Measurements from ENCODE around the gene CENPP.

CENPP gene

GRCh38 chr9:92607773-92608172 lies 282.0 kb downstream of the CENPP start:
- TF ChIP-seq ZNF274 (IDR thresholded peaks at IDR 0.05; ENCODE audit: low read depth, low read length): no peak
- H3K4me3 ChIP-seq (ENCODE audit: low read length): no peak overlapping the region

GRCh38 chr9:92608241-92608908 lies 282.6 kb downstream of the CENPP start:
- TF ChIP-seq ZNF274 (IDR thresholded peaks at IDR 0.05; ENCODE audit: low read depth, low read length): no peak
- no peak overlapping the region for H3K4me3 ChIP-seq (ENCODE audit: low read length)

GRCh38 chr9:92608909-92609445 lies 283.2 kb downstream of the CENPP start:
- H3K4me3 ChIP-seq (ENCODE audit: low read length): no peak overlapping the region
- no peak for TF ChIP-seq ZNF274 (IDR thresholded peaks at IDR 0.05; ENCODE audit: low read depth, low read length)

- no peak overlapping the region for H3K4me3 ChIP-seq (ENCODE audit: low read length)
- no peak for TF ChIP-seq ZNF274 (IDR thresholded peaks at IDR 0.05; ENCODE audit: low read depth, low read length)
Observed at GRCh38 chr9:92610470-92611420, 285.0 kb downstream of the CENPP start.

DNA sequence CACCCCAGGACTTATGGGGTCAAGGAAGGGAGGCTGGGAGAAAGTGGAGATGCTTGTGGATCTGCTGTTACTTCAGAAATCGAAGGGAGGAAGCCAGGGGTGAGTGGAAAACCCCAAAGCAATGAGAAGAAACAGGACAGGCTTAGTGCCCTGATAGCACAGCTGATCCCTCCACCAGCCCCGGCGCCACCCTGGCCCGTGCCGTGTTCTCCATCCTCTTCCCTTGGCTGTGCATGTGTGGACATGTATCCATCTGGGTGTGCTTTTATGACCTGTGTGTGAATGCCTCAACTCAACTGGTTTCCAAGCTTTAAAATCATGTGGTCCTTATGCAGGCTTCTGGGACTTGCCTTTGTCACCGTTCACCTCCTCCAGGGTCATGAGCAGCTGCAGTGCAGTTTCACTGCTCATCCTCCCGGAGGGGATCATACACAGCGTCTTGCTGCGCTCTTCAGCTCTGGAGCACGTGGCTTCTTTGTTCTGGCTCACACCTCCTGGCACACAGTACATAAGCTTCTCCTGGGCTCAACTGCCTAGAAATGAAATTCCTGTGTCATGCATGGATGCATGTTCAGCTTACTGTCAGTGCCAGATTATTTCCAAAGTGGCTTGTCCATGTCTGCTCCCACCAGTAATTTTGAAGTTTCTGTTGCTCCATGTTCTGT lies 286.0 kb downstream of the CENPP start:
- no peak for TF ChIP-seq ZNF274 (IDR thresholded peaks at IDR 0.05; ENCODE audit: low read depth, low read length)

GRCh38 chr9:92612292-92612691 lies 286.5 kb downstream of the CENPP start:
- no peak overlapping the region for H3K4me3 ChIP-seq (ENCODE audit: low read length)
- no peak for TF ChIP-seq ZNF274 (IDR thresholded peaks at IDR 0.05; ENCODE audit: low read depth, low read length)

More for the DNA sequence above, 286.0 kb downstream of the CENPP start:
- H3K4me3 ChIP-seq (ENCODE audit: low read length): no peak overlapping the region

DNA sequence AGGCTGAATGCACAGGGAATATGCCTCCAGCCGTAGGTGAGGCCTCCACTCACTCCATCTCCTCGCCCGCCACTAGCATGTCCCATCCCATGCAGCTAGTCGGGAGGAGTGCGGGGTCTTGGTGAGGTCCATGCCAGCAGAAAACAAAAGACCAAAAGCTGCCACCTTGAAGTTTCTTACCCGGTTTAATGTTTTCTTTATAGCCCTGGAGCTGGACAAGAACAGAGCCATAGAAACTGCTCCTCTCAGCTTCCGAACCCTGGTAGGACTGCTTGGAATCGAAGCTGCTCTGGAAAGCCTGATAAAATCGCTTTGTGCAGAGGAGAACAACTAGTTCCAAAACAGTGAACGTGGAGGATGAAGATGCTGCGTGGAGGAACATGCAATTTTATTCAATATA lies 287.1 kb downstream of the CENPP start:
- no peak for TF ChIP-seq ZNF274 (IDR thresholded peaks at IDR 0.05; ENCODE audit: low read depth, low read length)
- no peak overlapping the region for H3K4me3 ChIP-seq (ENCODE audit: low read length)

GRCh38 chr9:92613268-92614122 lies 287.7 kb downstream of the CENPP start:
- TF ChIP-seq ZNF274 (IDR thresholded peaks at IDR 0.05; ENCODE audit: low read depth, low read length): no peak
- H3K4me3 ChIP-seq (ENCODE audit: low read length): no peak overlapping the region

DNA sequence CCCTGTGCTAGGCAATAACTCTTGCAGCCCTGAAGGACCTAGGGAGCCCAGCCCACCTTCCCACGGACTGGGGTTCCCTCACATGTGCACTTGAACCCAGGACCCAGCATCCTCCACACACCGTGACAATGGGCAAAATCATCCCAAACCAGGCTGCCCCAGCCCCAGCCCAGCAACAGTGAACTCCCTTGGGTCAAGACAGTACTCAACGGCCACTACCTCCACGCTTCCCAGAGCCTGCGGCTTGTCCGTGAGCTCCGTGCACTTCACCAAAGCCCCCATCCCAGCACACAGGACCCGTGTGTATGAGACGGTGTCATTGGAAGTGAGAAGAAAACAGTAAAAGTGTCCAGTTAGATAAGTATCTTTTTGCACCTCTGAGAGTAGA lies 288.4 kb downstream of the CENPP start:
- no peak for TF ChIP-seq ZNF274 (IDR thresholded peaks at IDR 0.05; ENCODE audit: low read depth, low read length)
- no peak overlapping the region for H3K4me3 ChIP-seq (ENCODE audit: low read length)

DNA sequence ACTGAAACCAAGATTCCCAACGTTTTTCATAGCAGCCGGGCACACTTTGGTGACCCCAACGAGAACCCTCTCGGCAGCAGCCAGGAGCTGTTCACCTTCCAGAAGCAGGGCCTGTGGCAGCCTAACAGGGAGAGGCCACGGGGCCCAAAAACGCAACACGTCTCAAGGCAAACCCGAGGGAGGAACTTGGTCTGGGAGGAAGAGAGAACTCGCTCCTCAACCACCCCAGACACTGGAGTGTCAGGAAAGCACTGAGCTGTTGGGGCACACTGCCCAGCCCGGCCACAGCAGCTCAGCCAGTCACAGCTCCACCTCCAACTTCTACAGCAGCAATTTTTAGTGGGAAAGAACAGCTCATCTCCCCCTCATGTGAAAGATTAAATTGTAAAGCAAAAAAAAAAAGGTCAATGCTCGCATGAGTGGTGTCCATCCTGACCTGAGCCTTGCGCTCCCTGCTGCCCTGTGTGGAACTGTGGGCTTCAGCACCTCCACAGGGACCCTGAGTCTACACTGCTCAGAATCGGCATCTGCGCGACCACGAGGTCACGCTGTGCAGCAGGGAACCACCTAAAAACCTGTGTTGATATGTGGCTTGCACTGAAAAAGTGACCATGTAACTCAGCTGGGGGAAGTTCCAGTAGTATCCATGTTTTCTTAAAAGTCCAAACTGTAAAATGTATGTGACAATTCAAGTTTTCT lies 289.2 kb downstream of the CENPP start:
- no peak for TF ChIP-seq ZNF274 (IDR thresholded peaks at IDR 0.05; ENCODE audit: low read depth, low read length)
- no peak overlapping the region for H3K4me3 ChIP-seq (ENCODE audit: low read length)

DNA sequence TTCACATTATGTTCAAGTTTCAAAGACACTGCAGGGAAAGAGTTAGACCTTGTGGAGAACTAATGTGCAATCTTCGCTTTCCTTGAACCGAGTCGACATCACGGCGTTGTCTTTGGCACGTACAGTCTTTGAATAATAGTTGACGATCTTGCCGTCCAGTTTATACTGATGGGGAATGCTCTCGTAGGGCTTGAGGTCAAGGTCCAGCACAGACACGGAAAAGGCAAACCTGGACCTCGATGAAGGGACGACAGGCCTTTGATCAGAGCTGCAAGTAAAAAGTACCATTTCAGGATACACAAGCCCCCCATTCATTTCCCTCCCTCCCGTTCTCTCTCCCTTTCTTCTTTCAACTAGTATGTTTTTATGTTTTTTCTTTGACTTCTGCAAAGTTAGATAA lies 290.0 kb downstream of the CENPP start:
- TF ChIP-seq ZNF274 (IDR thresholded peaks at IDR 0.05; ENCODE audit: low read depth, low read length): no peak
- H3K4me3 ChIP-seq (ENCODE audit: low read length): no peak overlapping the region

- no peak overlapping the region for H3K4me3 ChIP-seq (ENCODE audit: low read length)
- no peak for TF ChIP-seq ZNF274 (IDR thresholded peaks at IDR 0.05; ENCODE audit: low read depth, low read length)
Observed at GRCh38 chr9:92616199-92616641, 290.5 kb downstream of the CENPP start.

GRCh38 chr9:92616655-92617111 lies 290.9 kb downstream of the CENPP start:
- TF ChIP-seq ZNF274 (IDR thresholded peaks at IDR 0.05; ENCODE audit: low read depth, low read length): no peak
- H3K4me3 ChIP-seq (ENCODE audit: low read length): no peak overlapping the region
